GM23248 (cell line): ENCODE measurements around the gene DHRS7C. TPM values are rescaled to one million over a fixed set of nuclear protein-coding genes. Genes with fewer than 3 reads are reported as not detected.

Experiments used
- DNase-seq: peaks from one replicate; pipeline ENCODE4 v3.0.0-alpha.2; 2015
- H2AFZ ChIP-seq: fragments of 200-600 bp; sonication (generic); 2 replicates; pipeline ENCODE4 v1.6.1; 2016; ENCODE audit warnings: antibody characterized with exemption
- H3F3A ChIP-seq: fragments of 200-600 bp; sonication (generic); 2 replicates; pipeline ENCODE4 v1.6.1; 2016; ENCODE audit warnings: mild to moderate bottlenecking, antibody characterized with exemption, mixed run types; ENCODE audit not compliant: insufficient read depth
- H3K27ac ChIP-seq: fragments of 200-600 bp; sonication (generic); 2 replicates; pipeline ENCODE4 v1.5.1; 2016; ENCODE audit warnings: mild to moderate bottlenecking
- H3K27me3 ChIP-seq: fragments of 200-600 bp; sonication (generic); replicated peaks from 2 replicates; pipeline ENCODE4 v1.6.1; 2016; ENCODE audit warnings: mild to moderate bottlenecking; ENCODE audit not compliant: insufficient read depth
- H3K36me3 ChIP-seq: fragments of 200-600 bp; sonication (generic); 2 replicates; pipeline ENCODE4 v1.6.1; 2016; ENCODE audit warnings: low read depth, mild to moderate bottlenecking
- H3K4me1 ChIP-seq: fragments of 200-600 bp; sonication (generic); 2 replicates; pipeline ENCODE4 v1.6.1; 2016; ENCODE audit warnings: mild to moderate bottlenecking; ENCODE audit not compliant: insufficient read depth
- H3K4me2 ChIP-seq: fragments of 200-600 bp; sonication (generic); one replicate; pipeline ENCODE4 v1.6.1; 2016; ENCODE audit warnings: mild to moderate bottlenecking; ENCODE audit not compliant: unreplicated experiment
- H3K4me3 ChIP-seq: fragments of 200-600 bp; sonication (generic); 2 replicates; pipeline ENCODE4 v1.5.1; 2016; ENCODE audit warnings: mild to moderate bottlenecking
- H3K79me2 ChIP-seq: fragments of 200-600 bp; sonication (generic); 2 replicates; pipeline ENCODE4 v1.6.1; 2016; ENCODE audit warnings: mild to moderate bottlenecking; ENCODE audit not compliant: insufficient read depth
- H3K9ac ChIP-seq: fragments of 200-600 bp; sonication (generic); 2 replicates; pipeline ENCODE4 v1.6.1; 2016; ENCODE audit warnings: mild to moderate bottlenecking
- H3K9me2 ChIP-seq: fragments of 200-600 bp; sonication (generic); 2 replicates; pipeline ENCODE4 v1.6.1; 2016; ENCODE audit warnings: mixed run types, mild to moderate bottlenecking, moderate library complexity; ENCODE audit not compliant: insufficient read depth
- H3K9me3 ChIP-seq: fragments of 200-600 bp; sonication (generic); one replicate; pipeline ENCODE4 v1.6.1; 2017; ENCODE audit warnings: low read depth
- H4K20me1 ChIP-seq: fragments of 200-600 bp; sonication (generic); 2 replicates; pipeline ENCODE4 v1.6.0; 2016; ENCODE audit not compliant: insufficient read depth
- EZH2 ChIP-seq: fragments of 200-600 bp; sonication (generic); IDR thresholded peaks from 2 replicates; pipeline ENCODE4 v1.6.1; 2018; ENCODE audit warnings: antibody characterized with exemption, mild to moderate bottlenecking; ENCODE audit not compliant: insufficient read depth, poor library complexity, severe bottlenecking
- EZH2phosphoT487 ChIP-seq: fragments of 200-600 bp; sonication (generic); IDR thresholded peaks from 2 replicates; pipeline ENCODE4 v1.6.1; 2018; ENCODE audit warnings: antibody characterized with exemption, moderate library complexity, mild to moderate bottlenecking, low read depth; ENCODE audit not compliant: insufficient read depth
- WGBS, 2 experiments: methylation state at CpG; one replicate each; pipeline ENCODE4 v1.1.6; 2015 to 2017; ENCODE audit warnings: low lambda C conversion rate in 2 of 2, low coverage in 1 of 2; ENCODE audit errors: missing lambda C conversion rate in 2 of 2; 5-methylcytosine and 5-hydroxymethylcytosine counted together
- in situ Hi-C: fragments of 300-500 bp; cut with MboI; formaldehyde crosslinking; loops from 2 replicates; pipeline ENCODE4 v1.15.0; 2020
- polyA plus RNA-seq: library from polyadenylated mRNA; unstranded; fragments of >200 nt; fragmentation: Nextera tagmentation; extraction: Ambion mirVana; gene quantifications from 2 replicates; pipeline ENCODE4 v1.2.1, GENCODE V29; 2016
- total RNA-seq: library from RNA; depleted of rRNA; stranded (reverse); fragments of >200 nt; shearing (Covaris generic); gene quantifications from 2 replicates; pipeline ENCODE4 v1.2.3, GENCODE V29; 2014; rRNA removed

The DHRS7C gene
- total RNA-seq, result not detected in 2 replicates
- not detected in 2 replicates for polyA plus RNA-seq

DNA sequence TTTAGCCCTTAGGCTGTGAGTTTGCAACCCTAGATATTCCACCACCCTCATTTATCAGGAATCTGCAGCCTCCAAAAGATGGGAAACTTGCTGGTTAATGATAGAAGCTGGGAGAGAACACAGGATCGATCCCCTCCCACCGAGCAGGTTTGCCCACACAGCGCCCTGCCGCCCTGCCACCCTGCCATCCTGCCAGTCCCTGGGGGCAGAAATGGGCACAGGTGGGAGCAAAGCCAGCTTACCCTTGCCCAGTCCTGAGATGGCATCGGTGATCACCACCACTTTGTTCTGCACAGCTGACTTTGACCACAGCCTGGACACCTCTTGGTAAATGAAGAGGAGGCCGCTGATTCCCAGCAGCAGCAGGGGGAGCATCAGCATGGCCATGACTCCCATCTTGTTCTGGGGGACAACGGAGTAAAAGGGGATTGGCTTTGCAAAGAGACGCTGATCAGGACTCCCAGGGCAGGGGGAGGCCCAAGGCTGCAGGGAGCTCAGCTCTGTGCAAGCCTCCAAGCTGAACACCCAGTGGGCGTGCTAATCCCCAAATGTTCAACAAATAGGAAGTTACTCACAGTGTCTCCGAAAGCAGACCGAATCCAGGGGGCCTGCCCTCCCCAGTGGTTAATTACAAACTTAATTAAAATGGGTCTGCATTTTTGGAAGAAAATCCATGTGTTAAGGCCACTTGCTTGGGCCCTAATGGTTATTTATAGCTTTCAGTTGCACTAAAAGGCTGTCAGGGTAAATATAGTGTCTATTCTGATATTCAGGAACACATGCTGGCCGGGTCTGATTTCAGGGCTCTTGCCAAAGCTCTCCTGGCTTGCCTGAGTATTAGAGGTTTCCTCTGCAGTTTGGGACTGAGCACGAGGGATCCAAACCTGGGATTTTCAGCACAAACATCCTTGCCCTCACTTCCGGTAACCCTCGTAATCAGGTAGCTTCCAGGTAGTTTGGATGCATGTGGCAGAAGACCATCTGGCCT is at the start of gene DHRS7C:
Gene DHRS7C (minus strand): TSS at position 704 of the 988 bp plus-strand sequence. CDS start 308 bp downstream, at position 396.
- Histone ChIP-seq H3K9ac (no peak within 1 kb of the TSS), H4K20me1 (no peaks in the 10 kb centered on the region), H3K27me3 (no peaks in the 10 kb centered on the region), H3K27ac (no peak within 1 kb of the TSS), H3K36me3 (no peaks in the 10 kb centered on the region), H3K79me2 (no peaks in the 10 kb centered on the region), H2AFZ (no peak within 1 kb of the TSS), H3F3A (no peaks in the 10 kb centered on the region), H3K9me3 (no peaks in the 10 kb centered on the region), H3K4me3 (no peak within 1 kb of the TSS), H3K4me1 (no peaks in the 10 kb centered on the region), H3K4me2 (no peak within 1 kb of the TSS), H3K9me2 (no peaks in the 10 kb centered on the region)
- WGBS, 2 experiments, result 55 to 57% methylated on average over 15 of the region's 15 CpGs
- TF ChIP-seq EZH2 (no peak), EZH2phosphoT487 (no peak)
- no peak for DNase-seq
- in situ Hi-C loops, result no loop called here

GRCh38 chr17:9839433-9839832 is 48.0 kb upstream of the DHRS7C start:
- Histone ChIP-seq H3K27me3 (no peaks in the 10 kb centered on the region), H3K9ac (no peak overlapping the region), H3K4me1 (peaks cover 36% of the 10 kb centered on the region), H3F3A (no peaks in the 10 kb centered on the region), H3K36me3 (no peaks in the 10 kb centered on the region), H3K4me3 (no peak overlapping the region), H2AFZ (no peak overlapping the region), H3K79me2 (no peaks in the 10 kb centered on the region), H3K4me2 (no peak overlapping the region), H3K27ac (no peak overlapping the region), H4K20me1 (no peaks in the 10 kb centered on the region), H3K9me3 (no peaks in the 10 kb centered on the region), H3K9me2 (no peaks in the 10 kb centered on the region)
- DNase-seq, result peak; percentile 12
- TF ChIP-seq EZH2phosphoT487 (no peak), EZH2 (no peak)
- 65 to 75% methylated on average over 4 of the region's 4 CpGs for WGBS, 2 experiments
- in situ Hi-C loops, result no loop called here

GRCh38 chr17:9837551-9838471 is 46.4 kb upstream of the DHRS7C start:
- peak overlapping the region; percentile 38 for H3K4me2 ChIP-seq

GRCh38 chr17:9833922-9834321 is 42.5 kb upstream of the DHRS7C start:
- 62 to 72% methylated on average over 4 of the region's 4 CpGs for WGBS, 2 experiments
- TF ChIP-seq EZH2 (no peak), EZH2phosphoT487 (no peak)
- Histone ChIP-seq H3K27ac (no peak overlapping the region), H3K79me2 (no peaks in the 10 kb centered on the region), H3K9me3 (no peaks in the 10 kb centered on the region), H3K4me2 (no peak overlapping the region), H4K20me1 (no peaks in the 10 kb centered on the region), H3K9ac (no peak overlapping the region), H3K9me2 (no peaks in the 10 kb centered on the region), H3K36me3 (no peaks in the 10 kb centered on the region), H3F3A (no peaks in the 10 kb centered on the region), H3K4me3 (no peak overlapping the region), H3K27me3 (no peaks in the 10 kb centered on the region), H3K4me1 (peaks cover 26% of the 10 kb centered on the region), H2AFZ (no peak overlapping the region)
- DNase-seq, result no peak
- in situ Hi-C loops, result no loop called here

More at GRCh38 chr17:9837551-9838471, 46.4 kb upstream of the DHRS7C start:
- H3K4me3 ChIP-seq, result no peak overlapping the region
- peaks cover 36% of the 10 kb centered on the region for H3K4me1 ChIP-seq
- TF ChIP-seq EZH2 (no peak), EZH2phosphoT487 (no peak)
- DNase-seq, result peak; percentile 86
- H3K36me3 ChIP-seq, result no peaks in the 10 kb centered on the region
- no peaks in the 10 kb centered on the region for H3K9me3 ChIP-seq
- no peaks in the 10 kb centered on the region for H3F3A ChIP-seq
- H4K20me1 ChIP-seq, result no peaks in the 10 kb centered on the region
- no peaks in the 10 kb centered on the region for H3K9me2 ChIP-seq
- H3K27ac ChIP-seq, result peak overlapping the region; percentile 59
- peak overlapping the region; percentile 27; the same call in 1 of the 2 replicates for H2AFZ ChIP-seq
- in situ Hi-C loops, result no loop called here
- no peak overlapping the region for H3K9ac ChIP-seq
- 17 to 20% methylated on average over 11 of the region's 11 CpGs for WGBS, 2 experiments
- no peaks in the 10 kb centered on the region for H3K79me2 ChIP-seq
- no peaks in the 10 kb centered on the region for H3K27me3 ChIP-seq
